HEK293 (cell line): ENCODE data around the gene SNCAIP.

ENCODE experiments used
- CTCF ChIA-PET: fragments of 350-600 bp; formaldehyde crosslinking; extraction: SDS; loops from one replicate; lab custom pipeline; 2021; ENCODE audit warnings: antibody characterized with exemption; lab: Yijun Ruan, JAX
- POLR2A ChIA-PET: fragments of 300-600 bp; formaldehyde crosslinking; extraction: SDS; loops from one replicate; lab custom pipeline; 2020; ENCODE audit warnings: antibody characterized with exemption, inconsistent platforms; lab: Yijun Ruan, JAX
- H3K27ac ChIP-seq: fragments of 200-500 bp; sonication (Bioruptor generic); 2 replicates; pipeline ENCODE4 v1.5.1; 2014; ENCODE audit warnings: low read depth, low read length, control low read depth, inconsistent platforms; ENCODE audit errors: extremely low read depth
- H3K36me3 ChIP-seq, 2 experiments: fragments of 200-500 bp in 1 of 2; sonication (Bioruptor generic) in 1 of 2; 1 replicate in 1 of 2; 2 replicates in 1 of 2; pipeline ENCODE4 v1.5.1; 2014 to 2017; ENCODE audit warnings: inconsistent platforms in 2 of 2, low read length in 2 of 2; ENCODE audit not compliant: control insufficient read depth in 2 of 2, insufficient read depth in 1 of 2
- H3K4me1 ChIP-seq: fragments of 200-500 bp; sonication (Bioruptor generic); 2 replicates; pipeline ENCODE4 v1.5.1; 2014; ENCODE audit warnings: mild to moderate bottlenecking, low read length, inconsistent platforms; ENCODE audit not compliant: control insufficient read depth, insufficient read depth
- H3K4me3 ChIP-seq: 2 replicates; pipeline ENCODE4 v1.5.1; 2011; ENCODE audit warnings: low read depth, mild to moderate bottlenecking, control low read depth, low read length, moderate library complexity
- H3K9me3 ChIP-seq: fragments of 200-500 bp; sonication (Bioruptor generic); 2 replicates; pipeline ENCODE4 v1.5.1; 2014; ENCODE audit warnings: low read depth, low read length, inconsistent platforms; ENCODE audit not compliant: control insufficient read depth, insufficient read depth
- ATF2 ChIP-seq: fragments of 450-650 bp; formaldehyde crosslinking; IDR thresholded peaks from 2 replicates; pipeline ENCODE4 v1.5.1; 2016; ENCODE audit warnings: missing biosample characterization, missing genetic modification characterization, low read depth
- CTCF ChIP-seq: fragments of 450-650 bp; formaldehyde crosslinking; IDR thresholded peaks from 2 replicates; pipeline ENCODE4 v1.5.1; 2016; ENCODE audit warnings: missing biosample characterization, missing genetic modification characterization
- KLF16 ChIP-seq: fragments of 450-650 bp; formaldehyde crosslinking; IDR thresholded peaks from 2 replicates; pipeline ENCODE4 v1.5.1; 2017; ENCODE audit warnings: missing biosample characterization, missing genetic modification characterization
- OVOL3 ChIP-seq: fragments of 450-650 bp; formaldehyde crosslinking; IDR thresholded peaks from 2 replicates; pipeline ENCODE4 v1.5.1; 2016; ENCODE audit warnings: missing biosample characterization, missing genetic modification characterization
- PRDM6 ChIP-seq: fragments of 450-650 bp; formaldehyde crosslinking; IDR thresholded peaks from 2 replicates; pipeline ENCODE4 v1.5.1; 2017; ENCODE audit warnings: missing biosample characterization, missing genetic modification characterization
- REST ChIP-seq: fragments of 450-650 bp; formaldehyde crosslinking; IDR thresholded peaks from 2 replicates; pipeline ENCODE4 v1.5.1; 2016; ENCODE audit warnings: missing biosample characterization, missing genetic modification characterization
- SP2 ChIP-seq: fragments of 450-650 bp; formaldehyde crosslinking; IDR thresholded peaks from 2 replicates; pipeline ENCODE4 v1.5.1; 2016; ENCODE audit warnings: missing biosample characterization, missing genetic modification characterization
- ZBTB1 ChIP-seq: fragments of 450-650 bp; formaldehyde crosslinking; IDR thresholded peaks from 2 replicates; pipeline ENCODE4 v1.5.1; 2016; ENCODE audit warnings: missing biosample characterization, missing genetic modification characterization
- ZBTB7A ChIP-seq: fragments of 450-650 bp; formaldehyde crosslinking; IDR thresholded peaks from 2 replicates; pipeline ENCODE4 v1.5.1; 2016; ENCODE audit warnings: low read depth, missing biosample characterization, missing genetic modification characterization
- ZFP41 ChIP-seq: fragments of 450-650 bp; formaldehyde crosslinking; IDR thresholded peaks from 2 replicates; pipeline ENCODE4 v1.5.1; 2016; ENCODE audit warnings: missing biosample characterization, missing genetic modification characterization, borderline replicate concordance
- ZFP69B ChIP-seq: fragments of 450-650 bp; formaldehyde crosslinking; IDR thresholded peaks from 2 replicates; pipeline ENCODE4 v1.5.1; 2016; ENCODE audit warnings: missing biosample characterization, missing genetic modification characterization
- ZNF132 ChIP-seq: fragments of 450-650 bp; formaldehyde crosslinking; IDR thresholded peaks from 2 replicates; pipeline ENCODE4 v1.5.1; 2017; ENCODE audit warnings: missing biosample characterization, missing genetic modification characterization, borderline replicate concordance
- ZNF23 ChIP-seq: fragments of 450-650 bp; formaldehyde crosslinking; IDR thresholded peaks from 2 replicates; pipeline ENCODE4 v1.5.1; 2016; ENCODE audit warnings: missing biosample characterization, missing genetic modification characterization, borderline replicate concordance
- ZNF274 ChIP-seq, 2 experiments: fragments of 200-500 bp in 1 of 2; fragments of 450-650 bp in 1 of 2; sonication (Bioruptor generic) in 1 of 2; formaldehyde crosslinking in 1 of 2; IDR thresholded peaks; 2 replicates each; pipeline versions ENCODE4 v1.5.1 to v1.6.1; 2014 to 2016; ENCODE audit warnings: borderline replicate concordance in 1 of 2, inconsistent platforms in 1 of 2, low read length in 1 of 2, missing biosample characterization in 1 of 2, missing genetic modification characterization in 1 of 2
- ZNF324 ChIP-seq: fragments of 450-650 bp; formaldehyde crosslinking; IDR thresholded peaks from 2 replicates; pipeline ENCODE4 v1.5.1; 2016; ENCODE audit warnings: missing biosample characterization, missing genetic modification characterization
- ZNF391 ChIP-seq: fragments of 450-650 bp; formaldehyde crosslinking; IDR thresholded peaks from 2 replicates; pipeline ENCODE4 v1.5.1; 2016; ENCODE audit warnings: low read depth, missing biosample characterization, missing genetic modification characterization, borderline replicate concordance
- ZNF521 ChIP-seq: fragments of 450-650 bp; formaldehyde crosslinking; IDR thresholded peaks from 2 replicates; pipeline ENCODE4 v1.5.1; 2017; ENCODE audit warnings: missing biosample characterization, mild to moderate bottlenecking, missing genetic modification characterization
- ZNF561 ChIP-seq: fragments of 450-650 bp; IDR thresholded peaks from 2 replicates; pipeline ENCODE4 v1.5.1; 2018; ENCODE audit warnings: missing biosample characterization, missing genetic modification characterization, borderline replicate concordance
- ZNF629 ChIP-seq: fragments of 450-650 bp; formaldehyde crosslinking; IDR thresholded peaks from 2 replicates; pipeline ENCODE4 v1.5.1; 2017; ENCODE audit warnings: missing biosample characterization, missing genetic modification characterization
- ZNF658 ChIP-seq: fragments of 450-650 bp; formaldehyde crosslinking; IDR thresholded peaks from 2 replicates; pipeline ENCODE4; 2016; ENCODE audit warnings: missing biosample characterization, missing genetic modification characterization
- ZNF670 ChIP-seq: fragments of 450-650 bp; formaldehyde crosslinking; IDR thresholded peaks from 2 replicates; pipeline ENCODE4 v1.5.1; 2016; ENCODE audit warnings: missing biosample characterization, missing genetic modification characterization, low read depth
- ZSCAN16 ChIP-seq: fragments of 450-650 bp; formaldehyde crosslinking; IDR thresholded peaks from 2 replicates; pipeline ENCODE4 v1.5.1; 2016; ENCODE audit warnings: missing biosample characterization, missing genetic modification characterization

The SNCAIP gene

GRCh38 chr5:122332599-122333555 is 20.8 kb downstream of the SNCAIP start (continued):
- TF ChIP-seq ZNF629 (tag by site-specific recombination), result 0 out of 2 replicates have a peak, but pooled peaks have one; percentile 30
- TF ChIP-seq ZNF561 (tag by site-specific recombination), result peak; percentile 61; the same call in 1 of the 2 replicates
- TF ChIP-seq PRDM6 (tag by site-specific recombination), result peak; percentile 99
- TF ChIP-seq ATF2 (tag by site-specific recombination), result peak; percentile 53; the same call in 1 of the 2 replicates
- no peak for TF ChIP-seq ZNF132 (tag by site-specific recombination)

- peak overlapping the region; percentile 9; the same call in 1 of the 2 replicates for H3K27ac ChIP-seq
- CTCF ChIA-PET, result interaction anchor here (1.2 to 1.8 kb wide), 2 partner anchors 9 to 14 kb away, joined by 4 to 6 read pairs; no protein-coding TSS in a partner anchor
- POLR2A ChIA-PET, result no interaction called here
- no peaks in the 10 kb centered on the region for H3K36me3 ChIP-seq
- H3K9me3 ChIP-seq, result no peaks in the 10 kb centered on the region
- TF ChIP-seq REST (tag by site-specific recombination) (peak; percentile 84), OVOL3 (tag by site-specific recombination) (no peak), SP2 (tag by site-specific recombination) (no peak), ZNF658 (tag by site-specific recombination) (no peak)
- H3K4me3 ChIP-seq, result no peak overlapping the region
- peaks cover 14% of the 10 kb centered on the region for H3K4me1 ChIP-seq
Observed at GRCh38 chr5:122333564-122333963, 21.5 kb downstream of the SNCAIP start.

GRCh38 chr5:122339591-122339990 is 27.6 kb downstream of the SNCAIP start:
- Histone ChIP-seq H3K9me3 (no peaks in the 10 kb centered on the region), H3K36me3 (no peaks in the 10 kb centered on the region), H3K4me3 (no peak overlapping the region), H3K4me1 (no peaks in the 10 kb centered on the region), H3K27ac (no peak overlapping the region)
- ChIA-PET POLR2A (no interaction called here), CTCF (interaction anchor here (0.9 kb wide), 1 partner anchor 15 kb away, joined by 3 read pairs; no protein-coding TSS in a partner anchor)
- TF ChIP-seq ZNF324 (tag by site-specific recombination), result no peak
- TF ChIP-seq ZNF670 (tag by site-specific recombination), result no peak
- TF ChIP-seq ZFP69B (tag by site-specific recombination), result no peak
- TF ChIP-seq ZNF274 (IDR thresholded peaks at IDR 0.05; ENCODE audit: low read length), result no peak
- TF ChIP-seq ZNF274 (tag by site-specific recombination; IDR thresholded peaks at IDR 0.05; ENCODE audit: borderline replicate concordance), result no peak
- no peak for TF ChIP-seq CTCF (tag by site-specific recombination)
- no peak for TF ChIP-seq ZNF521 (tag by site-specific recombination)
- no peak for TF ChIP-seq ZBTB1 (tag by site-specific recombination)
- TF ChIP-seq ZSCAN16 (tag by site-specific recombination), result no peak
- TF ChIP-seq ZNF391, result no peak
- no peak for TF ChIP-seq ZBTB7A (tag by site-specific recombination)
- no peak for TF ChIP-seq OVOL3 (tag by site-specific recombination)
- TF ChIP-seq ZFP41, result no peak
- no peak for TF ChIP-seq KLF16 (tag by site-specific recombination)
- no peak for TF ChIP-seq ZNF23 (tag by site-specific recombination)
